ENCODE measurements around the gene RFPL3. TPM values are rescaled to one million over a fixed set of nuclear protein-coding genes. Genes with fewer than 3 reads are reported as not detected.

The RFPL3 gene
- polyA plus RNA-seq, 1 donor from 2014 or later, result not detected

- Histone ChIP-seq H3K9ac (ENCODE audit: low read length) (no peak overlapping the region), H3F3A (ENCODE audit: insufficient read depth, low read length, poor library complexity, severe bottlenecking) (no peaks in the 10 kb centered on the region), H3K9me2 (ENCODE audit: insufficient read depth, low read length) (no peaks in the 10 kb centered on the region), H3K27ac (ENCODE audit: low read length) (no peak overlapping the region), H3K36me3 (ENCODE audit: insufficient read depth, low read length) (no peaks in the 10 kb centered on the region), H3K9me3 (ENCODE audit: low read length) (no peaks in the 10 kb centered on the region), H4K20me1 (ENCODE audit: insufficient read depth) (no peaks in the 10 kb centered on the region), H3K4me2 (ENCODE audit: low read length) (no peak overlapping the region), H3K27me3 (ENCODE audit: insufficient read depth, low read depth, low read length) (no peaks in the 10 kb centered on the region), H3K4me3 (ENCODE audit: low read length) (no peak overlapping the region), H2AFZ (ENCODE audit: low read depth, low read length) (no peak overlapping the region), H3K79me2 (replicated peaks; ENCODE audit: insufficient read depth, low read length) (no peaks in the 10 kb centered on the region)
- TF ChIP-seq MXI1 (conservative IDR thresholded peaks at IDR 0.05; ENCODE audit: poor library complexity, severe bottlenecking) (no peak), CTCF (IDR thresholded peaks at IDR 0.05; ENCODE audit: poor library complexity, severe bottlenecking) (no peak), SMC3 (conservative IDR thresholded peaks at IDR 0.05; ENCODE audit: poor library complexity) (no peak), TAF1 (IDR thresholded peaks at IDR 0.05; ENCODE audit: low read depth) (no peak), EZH2 (IDR thresholded peaks at IDR 0.05; ENCODE audit: borderline replicate concordance, insufficient read depth, low read length, poor library complexity, severe bottlenecking) (no peak), EP300 (conservative IDR thresholded peaks at IDR 0.05; ENCODE audit: poor library complexity, severe bottlenecking) (no peak), REST (IDR thresholded peaks at IDR 0.05; ENCODE audit: borderline replicate concordance) (no peak), POLR2AphosphoS5 (IDR thresholded peaks at IDR 0.05) (no peak), RAD21 (conservative IDR thresholded peaks at IDR 0.05) (no peak)
Measured at GRCh38 chr22:32333769-32334659, 23.7 kb upstream of the RFPL3 start.

- Histone ChIP-seq H3K27ac (ENCODE audit: low read length) (no peak overlapping the region), H3K27me3 (ENCODE audit: insufficient read depth, low read depth, low read length) (no peaks in the 10 kb centered on the region), H3K4me3 (ENCODE audit: low read length) (no peak overlapping the region), H3K9me3 (ENCODE audit: low read length) (no peaks in the 10 kb centered on the region), H3K36me3 (ENCODE audit: insufficient read depth, low read length) (no peaks in the 10 kb centered on the region), H2AFZ (ENCODE audit: low read depth, low read length) (no peak overlapping the region), H3F3A (ENCODE audit: insufficient read depth, low read length, poor library complexity, severe bottlenecking) (no peaks in the 10 kb centered on the region), H3K9ac (ENCODE audit: low read length) (no peak overlapping the region), H4K20me1 (ENCODE audit: insufficient read depth) (no peaks in the 10 kb centered on the region), H3K9me2 (ENCODE audit: insufficient read depth, low read length) (no peaks in the 10 kb centered on the region), H3K4me2 (ENCODE audit: low read length) (no peak overlapping the region), H3K79me2 (replicated peaks; ENCODE audit: insufficient read depth, low read length) (no peaks in the 10 kb centered on the region)
- TF ChIP-seq MXI1 (conservative IDR thresholded peaks at IDR 0.05; ENCODE audit: poor library complexity, severe bottlenecking), result no peak
- TF ChIP-seq EZH2 (IDR thresholded peaks at IDR 0.05; ENCODE audit: borderline replicate concordance, insufficient read depth, low read length, poor library complexity, severe bottlenecking), result no peak
- TF ChIP-seq CTCF (IDR thresholded peaks at IDR 0.05; ENCODE audit: poor library complexity, severe bottlenecking), result no peak
- no peak for TF ChIP-seq RAD21 (conservative IDR thresholded peaks at IDR 0.05)
- no peak for TF ChIP-seq EP300 (conservative IDR thresholded peaks at IDR 0.05; ENCODE audit: poor library complexity, severe bottlenecking)
- no peak for TF ChIP-seq POLR2AphosphoS5 (IDR thresholded peaks at IDR 0.05)
- TF ChIP-seq SMC3 (conservative IDR thresholded peaks at IDR 0.05; ENCODE audit: poor library complexity), result no peak
- TF ChIP-seq TAF1 (IDR thresholded peaks at IDR 0.05; ENCODE audit: low read depth), result no peak
- no peak for TF ChIP-seq REST (IDR thresholded peaks at IDR 0.05; ENCODE audit: borderline replicate concordance)
Measured at GRCh38 chr22:32334660-32335365, 22.9 kb upstream of the RFPL3 start.
